OCI-LY3 (cell line): Measurements from ENCODE around the gene MSI2.

ENCODE experiments used
- H2AFZ ChIP-seq: fragments of 200-600, 300-600 bp; shearing (Covaris generic); 2 replicates; pipeline ENCODE4 v1.6.0; 2014; ENCODE audit warnings: antibody characterized with exemption, low read depth, low read length
- H3K27ac ChIP-seq: fragments of 200-600, 300-600 bp; sonication (generic); 2 replicates; pipeline ENCODE4 v1.5.1; 2014; ENCODE audit warnings: mild to moderate bottlenecking, low read length, moderate library complexity, mixed read lengths
- H3K27me3 ChIP-seq: fragments of 200-600, 300-600 bp; sonication (generic); 2 replicates; pipeline ENCODE4 v1.6.1; 2014; ENCODE audit warnings: low read depth, low read length, mixed read lengths
- H3K36me3 ChIP-seq: fragments of 200-600, 300-600 bp; sonication (generic); replicated peaks from 2 replicates; pipeline ENCODE3; 2014; ENCODE audit warnings: low read depth, low read length, mixed read lengths
- H3K4me1 ChIP-seq: fragments of 300-600, 200-600 bp; sonication (generic); 2 replicates; pipeline ENCODE4 v1.6.1; 2014; ENCODE audit warnings: low read length, mixed read lengths
- H3K4me2 ChIP-seq: fragments of 200-600, 300-600 bp; sonication (generic); 2 replicates; pipeline ENCODE4 v1.6.1; 2014; ENCODE audit warnings: low read length, mixed read lengths
- H3K4me3 ChIP-seq: fragments of 300-600, 200-600 bp; sonication (generic); 2 replicates; pipeline ENCODE4 v1.5.1; 2014; ENCODE audit warnings: antibody characterized with exemption, mild to moderate bottlenecking, low read length, moderate library complexity
- H3K79me2 ChIP-seq: fragments of 300-600, 200-600 bp; shearing (Covaris generic); 2 replicates; pipeline ENCODE4 v1.6.1; 2014; ENCODE audit warnings: mild to moderate bottlenecking, low read length, mixed read lengths
- H3K9ac ChIP-seq: fragments of 300-600, 200-600 bp; shearing (Covaris generic); 2 replicates; pipeline ENCODE4 v1.6.0; 2014; ENCODE audit warnings: mild to moderate bottlenecking, low read length, moderate library complexity
- H3K9me3 ChIP-seq: fragments of 200-600, 300-600 bp; shearing (Covaris generic); 2 replicates; pipeline ENCODE4 v1.6.1; 2014; ENCODE audit warnings: low read length, mixed read lengths; ENCODE audit not compliant: insufficient read depth
- H4K20me1 ChIP-seq: fragments of 200-600, 300-600 bp; sonication (generic); 2 replicates; pipeline ENCODE4 v1.6.1; 2016; ENCODE audit warnings: low read length, mixed read lengths; ENCODE audit not compliant: insufficient read depth
- CTCF ChIP-seq: fragments of 200-600, 300-600 bp; sonication (generic); IDR thresholded peaks from 2 replicates; pipeline ENCODE4 v1.5.1; 2014; ENCODE audit warnings: antibody characterized with exemption, low read length, low read depth
- EZH2phosphoT487 ChIP-seq: fragments of 200-600 bp; shearing (Covaris generic); IDR thresholded peaks from 2 replicates; pipeline ENCODE4 v1.6.1; 2018; ENCODE audit warnings: antibody characterized with exemption, mixed run types, low read depth

The MSI2 gene

DNA sequence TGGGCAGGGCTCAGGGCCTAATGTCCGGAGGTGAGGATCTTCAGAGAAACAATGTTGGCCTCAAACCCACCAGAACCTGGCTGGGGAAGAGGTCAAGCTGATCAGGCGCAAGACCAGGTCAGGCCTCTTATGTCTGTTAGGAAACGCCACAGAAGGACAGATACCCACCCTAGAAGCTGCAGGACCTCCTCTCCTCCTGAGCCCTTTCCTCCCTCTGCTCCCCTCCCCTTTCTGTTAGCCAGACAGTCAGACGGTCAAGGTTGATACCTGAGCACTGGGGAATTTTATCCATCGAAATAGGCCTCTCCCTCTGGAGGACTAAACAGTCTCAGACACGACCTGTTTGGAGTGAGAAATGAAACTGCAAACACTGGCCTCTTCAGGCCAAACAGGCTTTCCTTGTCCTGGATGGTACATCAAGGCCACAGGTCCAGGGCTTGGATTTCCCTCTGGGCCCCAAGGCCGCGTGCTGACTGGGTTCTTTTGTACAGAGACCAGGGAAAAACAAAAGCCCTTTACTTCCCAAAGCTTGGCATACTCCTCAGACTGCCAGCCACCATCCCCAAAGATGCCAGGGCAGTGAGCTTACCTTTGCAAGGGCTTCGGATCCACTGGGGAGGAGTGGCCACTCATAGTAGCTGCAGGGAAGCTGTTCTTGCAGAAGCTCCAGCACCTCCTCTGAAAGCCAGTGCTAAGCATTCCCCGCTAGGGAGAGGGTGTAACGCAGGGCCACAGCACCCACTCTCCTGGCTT lies 353.0 kb downstream of the MSI2 start:
- Histone ChIP-seq H3K4me2 (peak overlapping the region; percentile 60; the same call in 1 of the 2 replicates), H3K27me3 (no peaks in the 10 kb centered on the region), H3K36me3 (peaks cover 6% of the 10 kb centered on the region), H3K27ac (peak overlapping the region; percentile 95; the same call in 1 of the 2 replicates), H3K79me2 (peaks cover 8% of the 10 kb centered on the region; the same call in 1 of the 2 replicates), H2AFZ (no peak overlapping the region), H4K20me1 (no peaks in the 10 kb centered on the region), H3K4me3 (no peak overlapping the region), H3K9me3 (no peaks in the 10 kb centered on the region), H3K4me1 (peaks cover 85% of the 10 kb centered on the region), H3K9ac (no peak overlapping the region)
- TF ChIP-seq CTCF (no peak), EZH2phosphoT487 (no peak)

DNA sequence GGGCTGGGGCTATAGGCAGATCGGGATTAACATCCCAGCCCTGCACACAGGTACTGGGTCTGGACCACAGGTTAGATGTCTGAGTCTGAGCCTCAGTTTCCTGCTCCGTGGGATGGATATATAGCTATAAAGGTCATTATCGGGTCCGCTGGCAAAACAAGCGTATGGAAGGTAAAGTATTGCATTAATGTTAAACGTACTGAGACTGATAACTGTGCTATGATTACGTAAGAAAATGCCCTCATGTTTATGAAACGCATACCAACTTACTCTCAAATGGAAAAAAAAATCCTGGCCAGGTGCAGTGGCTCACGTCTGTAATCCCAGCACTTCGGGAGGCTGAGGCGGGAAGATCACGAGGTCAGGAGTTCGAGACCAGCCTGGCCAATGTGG lies 353.6 kb downstream of the MSI2 start:
- H3K4me1 ChIP-seq = peaks cover 80% of the 10 kb centered on the region
- H3K27ac ChIP-seq = no peak overlapping the region
- no peaks in the 10 kb centered on the region for H3K9me3 ChIP-seq
- H3K9ac ChIP-seq = no peak overlapping the region
- H2AFZ ChIP-seq = no peak overlapping the region
- H3K4me2 ChIP-seq = no peak overlapping the region
- TF ChIP-seq EZH2phosphoT487 (no peak), CTCF (no peak)
- no peaks in the 10 kb centered on the region for H4K20me1 ChIP-seq
- H3K27me3 ChIP-seq = no peaks in the 10 kb centered on the region
- no peak overlapping the region for H3K4me3 ChIP-seq
- peaks cover 8% of the 10 kb centered on the region; the same call in 1 of the 2 replicates for H3K79me2 ChIP-seq
- H3K36me3 ChIP-seq = peaks cover 6% of the 10 kb centered on the region

DNA sequence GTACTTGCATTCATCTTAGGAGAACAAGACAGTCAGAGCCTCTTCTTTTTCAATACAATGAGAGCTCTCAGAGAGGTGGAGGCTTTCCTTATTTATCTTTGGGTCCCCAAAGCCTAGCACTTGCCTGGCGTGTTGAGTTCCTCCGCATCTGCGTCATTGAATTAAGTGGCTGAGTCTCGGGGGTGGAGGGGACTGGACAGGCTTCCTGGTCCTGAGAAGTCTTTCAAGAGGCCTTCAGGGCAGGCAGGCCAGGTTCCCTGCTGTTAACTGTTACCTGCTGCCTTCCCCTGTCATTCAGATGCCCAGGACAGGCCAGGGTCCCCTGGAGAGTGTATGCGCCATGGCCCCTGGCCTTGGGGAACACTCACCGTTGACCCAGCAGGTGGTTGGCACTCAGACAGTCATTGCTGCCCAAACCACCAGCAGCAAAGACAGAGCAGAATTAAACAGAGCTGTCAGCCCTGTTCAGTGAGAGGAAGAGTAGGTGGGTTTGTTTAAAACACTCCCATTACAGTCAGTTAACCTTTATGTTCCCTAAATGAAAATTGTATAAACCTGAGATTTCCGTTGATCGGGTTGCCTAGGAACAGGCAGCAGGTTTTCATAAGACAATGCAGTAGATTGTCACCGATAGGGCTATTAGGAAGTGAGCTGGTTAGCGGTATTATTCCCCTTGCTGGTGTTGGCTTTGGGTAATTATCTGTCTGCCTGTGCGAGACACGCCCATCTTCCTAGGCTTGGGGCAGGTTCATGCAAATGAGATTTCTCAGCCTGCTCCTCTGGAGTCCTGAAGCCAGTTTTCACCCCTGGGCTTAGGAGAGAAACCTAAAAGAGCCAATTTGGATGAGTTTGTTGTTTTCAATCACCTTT lies 356.1 kb downstream of the MSI2 start:
- H4K20me1 ChIP-seq = no peaks in the 10 kb centered on the region
- H3K4me1 ChIP-seq = peaks cover 54% of the 10 kb centered on the region
- peaks cover 5% of the 10 kb centered on the region; the same call in 1 of the 2 replicates for H3K79me2 ChIP-seq
- peaks cover 17% of the 10 kb centered on the region for H3K36me3 ChIP-seq
- H3K4me2 ChIP-seq = peak overlapping the region; percentile 44
- H3K9ac ChIP-seq = 0 out of 2 replicates have a peak overlapping the region, but pooled peaks have one; percentile 11
- H3K9me3 ChIP-seq = no peaks in the 10 kb centered on the region
- H3K27me3 ChIP-seq = no peaks in the 10 kb centered on the region
- peak overlapping the region; percentile 36; the same call in 1 of the 2 replicates for H3K27ac ChIP-seq
- no peak overlapping the region for H2AFZ ChIP-seq
- TF ChIP-seq CTCF = no peak
- TF ChIP-seq EZH2phosphoT487 = no peak
- no peak overlapping the region for H3K4me3 ChIP-seq

DNA sequence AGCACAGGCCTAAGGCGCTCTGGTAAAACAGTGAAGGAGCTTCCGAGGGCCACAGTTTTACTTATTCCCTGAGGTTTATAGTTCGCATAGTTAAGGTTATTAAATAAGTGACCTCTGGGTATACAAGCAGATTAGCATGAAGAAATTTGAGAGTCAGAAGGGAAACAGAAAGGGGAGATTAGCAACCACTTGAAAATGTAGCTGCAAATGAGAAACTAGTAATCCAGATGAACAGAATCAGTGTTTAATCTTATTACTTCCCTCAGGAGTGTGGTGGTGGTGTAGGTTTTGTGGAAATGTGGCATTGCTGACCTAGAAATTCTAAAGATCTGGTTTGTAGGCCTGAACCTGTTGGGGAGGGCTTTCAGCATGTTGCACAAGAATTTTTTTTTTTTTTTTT lies 358.4 kb downstream of the MSI2 start:
- Histone ChIP-seq H3K4me1 (peaks cover 35% of the 10 kb centered on the region), H3K79me2 (no peaks in the 10 kb centered on the region), H3K27me3 (no peaks in the 10 kb centered on the region), H3K9ac (no peak overlapping the region), H3K9me3 (no peaks in the 10 kb centered on the region), H4K20me1 (no peaks in the 10 kb centered on the region), H3K4me3 (no peak overlapping the region), H3K27ac (no peak overlapping the region), H2AFZ (no peak overlapping the region), H3K4me2 (no peak overlapping the region), H3K36me3 (peaks cover 17% of the 10 kb centered on the region)
- TF ChIP-seq CTCF (no peak), EZH2phosphoT487 (no peak)
